Astrocyte of the hippocampus (primary cell): ENCODE measurements around the gene ITSN1.

ENCODE experiments used
- DNase-seq: peaks from one replicate; pipeline ENCODE4 v3.0.0; 2011; ENCODE audit warnings: low read depth, low spot score

Gene ITSN1

GRCh38 chr21:33810766-33811165 lies 168.5 kb downstream of the ITSN1 start:
- DNase-seq = no peak

- no peak for DNase-seq
These were observed 169.1 kb downstream of the ITSN1 start for GRCh38 chr21:33811167-33812010.

- no peak for DNase-seq
These were observed 171.6 kb downstream of the ITSN1 start for GRCh38 chr21:33813832-33814365.

- DNase-seq = no peak
These were observed 172.9 kb downstream of the ITSN1 start for GRCh38 chr21:33815143-33815707.

- DNase-seq = no peak
These were observed 173.9 kb downstream of the ITSN1 start for GRCh38 chr21:33816174-33816573.

GRCh38 chr21:33817138-33817537 lies 174.8 kb downstream of the ITSN1 start:
- no peak for DNase-seq

- DNase-seq = peak; percentile 61
These were observed 175.6 kb downstream of the ITSN1 start for GRCh38 chr21:33817663-33818451.

- peak; percentile 36 for DNase-seq
These were observed 178.0 kb downstream of the ITSN1 start for GRCh38 chr21:33820230-33820770.

GRCh38 chr21:33820798-33821197 lies 178.5 kb downstream of the ITSN1 start:
- DNase-seq = peak; percentile 22

GRCh38 chr21:33821503-33822322 lies 179.4 kb downstream of the ITSN1 start:
- no peak for DNase-seq

GRCh38 chr21:33824156-33824941 lies 182.0 kb downstream of the ITSN1 start:
- DNase-seq = peak; percentile 83

- peak; percentile 29 for DNase-seq
These were observed 183.1 kb downstream of the ITSN1 start for GRCh38 chr21:33825419-33825818.

- peak; percentile 84 for DNase-seq
These were observed 183.6 kb downstream of the ITSN1 start for GRCh38 chr21:33825915-33826314.

- peak; percentile 43 for DNase-seq
These were observed 185.8 kb downstream of the ITSN1 start for GRCh38 chr21:33828083-33828482.

- no peak for DNase-seq
These were observed 186.3 kb downstream of the ITSN1 start for GRCh38 chr21:33828577-33828976.

- no peak for DNase-seq
These were observed 187.5 kb downstream of the ITSN1 start for GRCh38 chr21:33829844-33830243.

GRCh38 chr21:33831962-33832659 lies 189.8 kb downstream of the ITSN1 start:
- no peak for DNase-seq

- DNase-seq = peak; percentile 62
These were observed 192.7 kb downstream of the ITSN1 start for GRCh38 chr21:33834801-33835500.

GRCh38 chr21:33835920-33836319 lies 193.6 kb downstream of the ITSN1 start:
- DNase-seq = no peak
